ENCODE measurements around the gene CNTNAP2. TPM values are rescaled to one million over a fixed set of nuclear protein-coding genes. Genes with fewer than 3 reads are reported as not detected.

The CNTNAP2 gene
- total and polyA plus RNA-seq, 12 donors: 0.07 to 0.77 (median 0.24) TPM

- H3K27me3 ChIP-seq: no peaks in the 10 kb centered on the region
- no peak for TF ChIP-seq CTCF (IDR thresholded peaks at IDR 0.05)
- DNase-seq (no peak), ATAC-seq (no peak)
- WGBS, 2 donors: 73 to 78% methylated on average over 2 of the region's 2 CpGs
- intact Hi-C loops (cut with DNase I): loop anchor here in 1 of 10 donors (10.0 kb wide), 1 partner anchor 58 kb away; no protein-coding TSS in a partner anchor
- H3K4me1 ChIP-seq: no peaks in the 10 kb centered on the region
- no peak overlapping the region for H3K4me3 ChIP-seq
- H3K36me3 ChIP-seq: no peaks in the 10 kb centered on the region
- H3K9me3 ChIP-seq: peaks cover 0 to 6% (median 0%) of the 10 kb centered on the region in 11 donors
- H3K27ac ChIP-seq: no peak overlapping the region
Observed at GRCh38 chr7:146982482-146982881, 865.9 kb downstream of the CNTNAP2 start.

- TF ChIP-seq CTCF (IDR thresholded peaks at IDR 0.05): no peak
Observed at GRCh38 chr7:146991596-146991995, 875.0 kb downstream of the CNTNAP2 start.

GRCh38 chr7:146993764-146994163 lies 877.2 kb downstream of the CNTNAP2 start:
- no peak for TF ChIP-seq CTCF (IDR thresholded peaks at IDR 0.05)
- Histone ChIP-seq H3K4me3 (no peak overlapping the region), H3K9me3 (peaks cover 0 to 33% (median 0%) of the 10 kb centered on the region in 11 donors), H3K4me1 (no peaks in the 10 kb centered on the region), H3K27ac (no peak overlapping the region), H3K27me3 (no peaks in the 10 kb centered on the region), H3K36me3 (no peaks in the 10 kb centered on the region)
- DNase-seq (no peak), ATAC-seq (no peak)
- 80 to 87% methylated on average over 1 of the region's 1 CpG for WGBS, 2 donors
- intact Hi-C loops (cut with DNase I): no loop called here

More at GRCh38 chr7:146991596-146991995, 875.0 kb downstream of the CNTNAP2 start:
- Histone ChIP-seq H3K36me3 (no peaks in the 10 kb centered on the region), H3K9me3 (peaks cover 0 to 19% (median 0%) of the 10 kb centered on the region in 11 donors), H3K27ac (no peak overlapping the region), H3K4me1 (no peaks in the 10 kb centered on the region), H3K4me3 (no peak overlapping the region), H3K27me3 (no peaks in the 10 kb centered on the region)
- intact Hi-C loops (cut with DNase I): no loop called here
- 66 to 79% methylated on average over 5 of the region's 5 CpGs for WGBS, 2 donors
- DNase-seq (no peak), ATAC-seq (no peak)

- Histone ChIP-seq H3K36me3 (no peaks in the 10 kb centered on the region), H3K4me3 (no peak overlapping the region), H3K27ac (no peak overlapping the region), H3K27me3 (no peaks in the 10 kb centered on the region), H3K4me1 (peaks cover 0 to under 1% (median 0%) of the 10 kb centered on the region in 9 donors), H3K9me3 (no peaks in the 10 kb centered on the region)
- intact Hi-C loops (cut with DNase I): no loop called here
- DNase-seq: no peak
- no peak for TF ChIP-seq CTCF (IDR thresholded peaks at IDR 0.05)
- no peak for ATAC-seq
- WGBS, 2 donors: 88% methylated on average over 6 of the region's 6 CpGs
Observed at GRCh38 chr7:147008530-147008929, 891.9 kb downstream of the CNTNAP2 start.

All from heart right ventricle (tissue), 16 donors.